ENCODE data around the gene FAM181A.

GRCh38 chr14:93959239-93960107 lies 32.3 kb downstream of the FAM181A start:
- TF ChIP-seq CTCF (IDR thresholded peaks at IDR 0.05; ENCODE audit: insufficient read depth, low read depth, low read length) (no peak), EZH2 (IDR thresholded peaks at IDR 0.05; ENCODE audit: insufficient read depth, low read length) (no peak)

Measured in astrocyte (in vitro differentiated cells and primary cell).